ENCODE results near the gene SPRY1.
A peak's percentile ranks its signal among the peaks of the same experiment; 100 is the strongest.

SPRY1 gene

DNA sequence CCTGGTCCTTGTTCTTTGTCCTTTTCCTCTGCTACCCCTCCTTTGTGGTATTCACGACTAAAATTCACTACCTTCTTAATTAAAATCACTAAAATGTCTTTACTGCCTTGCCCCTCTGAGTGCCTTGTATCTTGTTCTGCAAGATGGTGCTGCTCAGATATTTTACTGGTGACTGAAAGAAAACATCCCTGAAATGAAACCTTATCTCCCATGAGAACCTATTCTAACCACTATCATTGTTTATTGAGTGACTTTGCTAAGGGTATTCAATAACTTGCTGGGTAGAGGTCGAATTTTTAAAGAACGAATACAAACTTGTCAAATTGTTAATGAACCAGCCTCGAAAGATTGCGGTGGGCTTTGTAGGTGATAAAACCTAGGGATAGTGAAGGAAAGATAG, 52.8 kb downstream of the SPRY1 start:
- DNase-seq: no peak

DNA sequence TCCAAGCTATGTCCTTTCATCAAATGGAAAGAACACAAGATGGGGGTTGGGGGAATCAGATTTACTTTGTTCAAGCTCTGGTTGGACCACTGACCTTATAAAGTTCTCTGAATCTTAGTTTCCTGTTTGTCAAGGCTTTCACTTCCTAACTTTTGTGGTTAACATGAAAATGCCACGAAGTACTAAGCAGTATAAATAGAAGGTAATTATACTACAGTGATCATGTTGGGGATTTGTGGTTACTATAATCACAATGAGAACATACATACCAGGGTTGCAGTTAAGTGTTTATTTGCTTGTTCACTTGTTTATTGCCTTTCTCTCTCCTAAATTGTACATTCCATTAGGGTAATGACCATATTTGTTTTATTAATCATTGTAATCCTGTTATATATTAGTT, 53.2 kb downstream of the SPRY1 start:
- DNase-seq: no peak

DNA sequence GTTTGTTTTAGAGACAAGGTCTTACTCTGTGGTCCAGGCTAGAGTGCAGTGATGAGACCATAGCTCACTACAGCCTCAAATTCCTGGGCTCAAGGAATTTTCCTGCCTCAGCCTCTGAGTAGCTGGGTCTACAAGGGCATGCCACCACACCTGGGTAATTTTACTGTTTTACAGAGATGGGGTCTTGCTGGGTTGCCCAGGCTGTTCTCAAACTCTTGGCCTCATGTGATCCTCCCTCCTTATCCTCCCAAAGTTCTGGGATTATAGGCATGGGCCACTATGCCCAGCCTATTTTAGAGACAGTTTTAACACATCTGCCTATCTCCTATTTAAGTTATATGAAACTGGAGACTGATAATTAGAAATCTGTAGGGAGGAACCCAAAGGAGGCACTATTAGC, 53.8 kb downstream of the SPRY1 start:
- DNase-seq: no peak

DNA sequence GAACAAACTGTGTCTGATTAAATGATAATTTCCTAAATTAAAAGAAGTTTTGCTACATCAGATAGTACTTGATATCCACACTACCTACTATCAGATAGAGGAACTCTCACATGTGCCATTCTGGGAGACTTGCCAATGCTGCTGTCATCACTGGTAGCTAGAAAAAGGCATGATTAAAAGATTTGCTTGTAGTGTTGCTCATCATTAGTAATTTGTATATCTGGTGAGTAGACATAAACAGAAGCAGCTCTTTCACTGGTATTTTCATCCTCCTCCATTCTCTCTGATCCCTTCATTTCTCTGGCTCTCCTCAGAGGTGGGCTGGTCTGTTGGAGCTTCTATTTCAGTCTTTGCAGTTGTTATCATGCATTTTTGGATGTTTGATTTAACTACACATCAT, 56.0 kb downstream of the SPRY1 start:
- peak in 1 of 2 donors; percentile 8 for DNase-seq

DNA sequence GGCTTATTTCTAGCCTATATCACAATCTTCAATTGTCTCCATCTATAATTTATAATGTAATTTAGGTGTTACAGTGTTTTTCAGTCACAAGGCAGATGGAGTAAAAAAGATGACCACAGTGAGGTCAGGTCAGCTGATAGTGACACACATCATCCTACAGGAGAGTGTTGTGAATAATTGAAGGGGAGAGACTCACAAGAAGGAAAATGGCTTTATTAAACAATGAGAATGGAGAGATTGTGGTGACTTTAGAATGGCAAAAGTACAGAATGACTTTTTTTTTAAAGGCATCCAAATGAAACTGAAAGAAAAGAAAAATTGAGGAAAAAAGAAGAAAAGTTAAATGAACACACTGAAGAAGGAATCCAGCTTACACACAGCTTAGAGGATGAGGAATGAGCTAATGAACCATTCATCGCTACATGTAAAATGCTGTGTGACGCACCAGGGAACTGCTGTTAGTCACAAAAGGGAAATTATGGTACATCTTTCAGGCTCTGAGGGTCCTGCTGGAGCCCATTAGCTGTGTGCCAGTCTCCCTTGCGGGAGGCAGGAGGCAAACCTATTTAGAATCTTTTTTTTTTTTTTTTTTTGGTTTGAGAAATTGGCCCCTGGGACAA, 56.6 kb downstream of the SPRY1 start:
- no peak for DNase-seq

Data from activated CD4-positive, alpha-beta T cell treated with anti-CD3 and anti-CD28 coated beads for 4 hours (primary cell).